Activated naive CD4-positive, alpha-beta T cell treated with anti-CD3 and anti-CD28 coated beads for 36 hours (primary cell): ENCODE data around the gene PRDM10. TPM values are rescaled to one million over a fixed set of nuclear protein-coding genes. Genes with fewer than 3 reads are reported as not detected.
A peak's percentile ranks its signal among the peaks of the same experiment; 100 is the strongest.
"Not testable (repeated sequence)": the region's sequence is repeated elsewhere in the genome, so short reads cannot be mapped to it uniquely, and the experiment has no call there.

ENCODE experiments used
- CTCF ChIA-PET: fragments of 350-600 bp; sonication (Branson Sonifier 250); formaldehyde crosslinking; loops from one replicate; lab custom pipeline; 2021; ENCODE audit warnings: antibody characterized with exemption; lab: Charles Lee
- DNase-seq: peaks from one replicate; pipeline ENCODE4 v3.0.0-alpha.2; 2020
- H3K27ac Mint-ChIP-seq: one replicate; pipeline ENCODE4 v1.8.0; 2021; ENCODE audit warnings: mild to moderate bottlenecking, mixed read lengths
- H3K27me3 Mint-ChIP-seq: one replicate; pipeline ENCODE4 v1.8.0; 2021; ENCODE audit warnings: low read depth, mixed read lengths
- H3K36me3 Mint-ChIP-seq: one replicate; pipeline ENCODE4 v1.8.0; 2021; ENCODE audit warnings: low read depth, mixed read lengths
- H3K4me1 Mint-ChIP-seq: one replicate; pipeline ENCODE4 v1.8.0; 2021; ENCODE audit warnings: low read depth, mixed read lengths
- H3K4me3 Mint-ChIP-seq: one replicate; pipeline ENCODE4 v1.8.0; 2021; ENCODE audit warnings: mild to moderate bottlenecking, moderate library complexity, mixed read lengths
- H3K9me3 Mint-ChIP-seq: one replicate; pipeline ENCODE4 v1.8.0; 2021; ENCODE audit warnings: mixed read lengths
- intact Hi-C: fragments of 100-400 bp; cut with micrococcal nuclease; formaldehyde crosslinking; loops from one replicate; pipeline ENCODE4 v1.15.1; 2023
- total RNA-seq, 2 experiments: library from RNA; stranded (reverse); gene quantifications; one replicate each; pipeline ENCODE4 v1.2.3, GENCODE V29; 2021

PRDM10 gene
- total RNA-seq, 2 experiments from 2014 or later: 19.3 to 24.3 TPM

DNA sequence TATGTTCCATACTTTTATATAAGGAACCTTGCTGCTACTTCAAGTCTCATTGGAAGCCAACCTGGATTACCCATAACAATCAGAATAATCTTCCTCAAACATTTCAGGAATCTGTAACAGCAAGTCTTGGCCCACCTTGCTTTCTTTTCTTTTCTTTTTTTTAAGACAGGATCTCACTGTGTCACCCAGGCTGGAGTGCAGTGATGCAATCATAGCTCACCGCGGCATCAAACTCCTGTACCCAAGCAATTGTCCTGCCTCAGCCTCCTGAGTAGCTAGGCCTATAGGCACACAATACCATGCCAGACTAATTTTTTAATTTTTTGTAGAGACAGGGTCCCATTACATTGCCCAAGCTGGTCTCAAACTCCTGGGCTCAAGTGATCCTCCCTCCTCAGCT, 29.3 kb upstream of the PRDM10 start:
- intact Hi-C loops: no loop called here
- DNase-seq: no peak
- Mint-ChIP-seq H3K4me1 (peaks cover 2% of the 10 kb centered on the region), H3K27ac (no peak overlapping the region), H3K4me3 (no peak overlapping the region), H3K36me3 (no peaks in the 10 kb centered on the region), H3K27me3 (no peaks in the 10 kb centered on the region), H3K9me3 (no peaks in the 10 kb centered on the region)
- CTCF ChIA-PET: interaction anchor here (0.6 kb wide), 1 partner anchor 66 kb away, joined by 3 read pairs; no protein-coding TSS in a partner anchor

DNA sequence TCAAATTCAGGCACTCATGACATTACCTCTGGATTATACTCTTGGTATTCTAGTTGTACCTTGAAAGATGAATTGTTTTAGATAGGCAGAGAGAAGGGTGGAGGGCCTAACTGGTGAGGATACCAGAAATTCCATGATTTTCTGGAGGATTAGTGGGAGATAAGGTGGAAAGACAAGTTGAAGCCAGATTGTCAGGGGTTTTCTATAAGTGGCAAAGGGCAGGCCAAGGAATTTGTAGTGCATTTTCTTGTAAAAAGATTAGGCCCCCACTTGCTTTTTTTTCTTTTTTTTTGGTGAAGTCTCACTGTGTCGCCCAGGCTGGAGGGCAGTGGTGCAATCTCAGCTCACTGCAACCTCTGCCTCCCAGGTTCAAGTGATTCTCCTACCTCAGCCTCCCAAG, 28.4 kb upstream of the PRDM10 start:
- intact Hi-C loops: no loop called here
- Mint-ChIP-seq H3K27me3 (no peaks in the 10 kb centered on the region), H3K4me3 (no peak overlapping the region), H3K36me3 (no peaks in the 10 kb centered on the region), H3K4me1 (peaks cover 2% of the 10 kb centered on the region), H3K27ac (no peak overlapping the region), H3K9me3 (no peaks in the 10 kb centered on the region)
- no peak for DNase-seq
- CTCF ChIA-PET: no interaction called here

DNA sequence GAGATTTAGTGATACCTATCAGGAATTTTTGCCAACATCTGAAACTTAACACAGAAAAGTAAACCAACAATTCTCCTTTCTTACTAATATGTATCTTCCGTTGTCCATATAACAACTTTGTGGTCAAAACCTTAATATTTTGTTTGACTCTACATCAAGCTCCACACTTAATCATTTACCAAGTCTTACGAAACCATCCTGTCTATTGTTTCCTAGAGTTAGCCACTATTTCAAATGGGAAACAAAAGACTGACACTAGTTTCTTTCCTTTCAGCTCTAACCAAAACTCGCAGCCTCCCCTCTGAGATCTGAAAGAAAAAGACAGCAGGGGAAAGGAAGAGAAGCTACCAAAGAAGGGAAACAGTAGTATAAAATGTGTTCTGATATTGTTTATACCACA, 26.5 kb upstream of the PRDM10 start:
- no peak overlapping the region for H3K4me3 Mint-ChIP-seq
- no peak overlapping the region for H3K27ac Mint-ChIP-seq
- H3K9me3 Mint-ChIP-seq: no peaks in the 10 kb centered on the region
- H3K27me3 Mint-ChIP-seq: no peaks in the 10 kb centered on the region
- H3K4me1 Mint-ChIP-seq: peaks cover 2% of the 10 kb centered on the region
- CTCF ChIA-PET: interaction anchor here (0.6 kb wide), 1 partner anchor 12 kb away, joined by 4 read pairs; no protein-coding TSS in a partner anchor
- H3K36me3 Mint-ChIP-seq: no peaks in the 10 kb centered on the region
- no peak for DNase-seq
- intact Hi-C loops: no loop called here

- DNase-seq: no peak
- intact Hi-C loops: no loop called here
- CTCF ChIA-PET: no interaction called here
Measured at GRCh38 chr11:130025371-130025770, 22.7 kb upstream of the PRDM10 start.

GRCh38 chr11:130024361-130024760, 21.7 kb upstream of the PRDM10 start:
- intact Hi-C loops: no loop called here
- Mint-ChIP-seq H3K9me3 (no peaks in the 10 kb centered on the region), H3K27me3 (no peaks in the 10 kb centered on the region), H3K4me3 (no peak overlapping the region), H3K27ac (no peak overlapping the region), H3K4me1 (peaks cover 1% of the 10 kb centered on the region), H3K36me3 (no peaks in the 10 kb centered on the region)
- DNase-seq: no peak
- CTCF ChIA-PET: interaction anchor here (0.7 kb wide), 1 partner anchor 35 kb away, joined by 3 read pairs; no protein-coding TSS in a partner anchor

More at GRCh38 chr11:130025371-130025770, 22.7 kb upstream of the PRDM10 start:
- no peaks in the 10 kb centered on the region for H3K36me3 Mint-ChIP-seq
- no peak overlapping the region for H3K27ac Mint-ChIP-seq
- H3K27me3 Mint-ChIP-seq: no peaks in the 10 kb centered on the region
- H3K9me3 Mint-ChIP-seq: no peaks in the 10 kb centered on the region
- H3K4me3 Mint-ChIP-seq: no peak overlapping the region
- peaks cover 2% of the 10 kb centered on the region for H3K4me1 Mint-ChIP-seq

DNA sequence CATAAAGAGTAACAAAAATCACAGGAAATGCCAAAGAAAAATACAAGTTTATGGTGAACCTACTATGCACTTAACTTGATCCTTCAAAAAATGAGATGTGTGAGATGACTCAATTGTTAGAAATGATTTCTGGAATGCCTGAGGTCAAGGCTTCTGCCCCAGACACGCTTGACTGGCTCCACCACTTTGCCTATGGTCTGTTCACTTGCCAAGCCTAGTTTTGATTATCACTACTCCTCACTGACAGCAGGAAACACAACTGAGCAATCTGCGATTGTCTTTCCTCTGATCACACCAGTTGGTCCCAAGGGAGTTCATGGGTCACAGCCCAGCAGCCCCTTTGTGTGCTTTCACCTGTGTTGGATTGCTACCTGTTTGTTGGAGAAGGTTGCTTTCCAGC, 20.6 kb upstream of the PRDM10 start:
- Mint-ChIP-seq H3K36me3 (no peaks in the 10 kb centered on the region), H3K27ac (no peak overlapping the region), H3K27me3 (no peaks in the 10 kb centered on the region), H3K4me1 (no peaks in the 10 kb centered on the region), H3K9me3 (no peaks in the 10 kb centered on the region), H3K4me3 (no peak overlapping the region)
- DNase-seq: no peak
- CTCF ChIA-PET: no interaction called here
- intact Hi-C loops: no loop called here

GRCh38 chr11:130022799-130023198, 20.2 kb upstream of the PRDM10 start:
- no peaks in the 10 kb centered on the region for H3K4me1 Mint-ChIP-seq
- CTCF ChIA-PET: no interaction called here

DNA sequence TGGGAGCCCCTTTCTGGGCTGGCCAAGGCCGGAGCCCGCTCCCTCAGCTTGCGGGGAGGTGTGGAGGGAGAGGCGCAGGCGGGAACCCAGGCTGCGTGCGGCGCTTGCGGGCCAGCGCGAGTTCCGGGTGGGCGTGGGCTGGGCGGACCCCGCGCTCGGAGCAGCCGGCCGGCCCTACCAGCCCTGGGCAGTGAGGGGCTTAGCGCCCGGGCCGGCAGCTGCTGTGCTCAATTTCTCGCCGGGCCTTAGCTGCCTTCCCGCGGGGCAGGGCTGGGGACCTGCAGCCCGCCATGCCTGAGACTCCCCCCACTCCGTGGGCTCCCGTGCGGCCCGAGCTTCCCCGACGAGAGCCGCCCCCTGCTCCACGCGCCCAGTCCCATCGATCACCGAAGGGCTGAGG, 19.0 kb upstream of the PRDM10 start:
- H3K9me3 Mint-ChIP-seq, H3K4me1 Mint-ChIP-seq, CTCF ChIA-PET, H3K36me3 Mint-ChIP-seq, intact Hi-C loops, H3K27ac Mint-ChIP-seq, H3K27me3 Mint-ChIP-seq, H3K4me3 Mint-ChIP-seq, DNase-seq: not testable (repeated sequence)

More at GRCh38 chr11:130022799-130023198, 20.2 kb upstream of the PRDM10 start:
- Mint-ChIP-seq H3K36me3 (no peaks in the 10 kb centered on the region), H3K27me3 (no peaks in the 10 kb centered on the region), H3K27ac (no peak overlapping the region), H3K4me3 (no peak overlapping the region), H3K9me3 (no peaks in the 10 kb centered on the region)
- DNase-seq: no peak
- intact Hi-C loops: no loop called here

- no peaks in the 10 kb centered on the region for H3K36me3 Mint-ChIP-seq
- no peaks in the 10 kb centered on the region for H3K4me1 Mint-ChIP-seq
- CTCF ChIA-PET: no interaction called here
- DNase-seq: no peak
- intact Hi-C loops: no loop called here
- H3K4me3 Mint-ChIP-seq: no peak overlapping the region
- no peak overlapping the region for H3K27ac Mint-ChIP-seq
- H3K9me3 Mint-ChIP-seq: peaks cover 7% of the 10 kb centered on the region
- no peaks in the 10 kb centered on the region for H3K27me3 Mint-ChIP-seq
Measured at GRCh38 chr11:130020323-130020722, 17.7 kb upstream of the PRDM10 start.

DNA sequence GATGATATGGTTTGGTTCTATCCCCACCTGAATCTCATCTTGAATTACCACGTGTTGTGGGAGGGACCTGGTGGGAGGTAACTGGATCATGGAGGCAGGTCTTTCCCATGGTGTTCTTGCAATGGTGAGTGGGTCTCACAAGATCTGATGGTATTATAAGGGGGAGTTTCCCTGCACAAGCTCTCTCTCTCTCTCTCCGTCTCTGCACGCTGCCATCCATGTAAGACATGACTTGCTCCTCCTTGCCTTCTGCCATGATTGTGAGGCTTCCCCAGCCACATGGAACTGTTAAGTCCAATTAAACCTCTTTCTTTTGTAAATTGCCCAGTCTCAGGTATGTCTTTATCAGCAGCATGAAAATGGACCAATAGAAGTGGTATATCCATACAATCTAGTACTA, 13.2 kb upstream of the PRDM10 start:
- H3K27me3 Mint-ChIP-seq, H3K4me1 Mint-ChIP-seq, DNase-seq, H3K27ac Mint-ChIP-seq, H3K4me3 Mint-ChIP-seq, H3K36me3 Mint-ChIP-seq, H3K9me3 Mint-ChIP-seq, CTCF ChIA-PET, intact Hi-C loops: not testable (repeated sequence)

GRCh38 chr11:130008326-130008725, 5.7 kb upstream of the PRDM10 start:
- Mint-ChIP-seq H3K27me3 (no peaks in the 10 kb centered on the region), H3K36me3 (no peaks in the 10 kb centered on the region), H3K27ac (no peak overlapping the region), H3K9me3 (no peaks in the 10 kb centered on the region), H3K4me3 (no peak overlapping the region), H3K4me1 (peaks cover 8% of the 10 kb centered on the region)
- CTCF ChIA-PET: no interaction called here
- intact Hi-C loops: loop anchor here (10.0 kb wide), 1 partner anchor 1274 kb away; no protein-coding TSS in a partner anchor
- DNase-seq: no peak

DNA sequence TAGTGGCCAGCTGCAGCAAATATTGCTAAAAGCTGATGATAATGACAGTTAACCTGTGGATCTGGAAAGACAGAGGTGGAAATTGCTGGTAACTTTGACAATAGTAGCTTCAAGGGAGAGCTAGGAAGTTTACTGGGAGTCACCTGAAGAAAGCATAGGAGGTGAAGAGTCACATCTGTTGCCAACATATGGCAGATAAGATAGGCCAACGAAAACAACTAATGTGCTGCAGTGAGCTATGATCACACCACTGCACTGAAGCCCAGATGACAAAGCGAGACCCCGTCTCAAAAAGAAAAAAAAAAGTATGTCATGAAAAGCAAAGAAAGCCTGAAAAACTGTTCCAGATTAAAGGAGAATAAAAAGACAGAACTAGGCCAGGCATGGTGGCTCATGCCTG, 4.3 kb upstream of the PRDM10 start:
- no peak for DNase-seq
- CTCF ChIA-PET: interaction anchor here (0.7 to 1.0 kb wide), 2 partner anchors 125 to 204 kb away, joined by 4 read pairs; no protein-coding TSS in a partner anchor
- intact Hi-C loops: loop anchor here (10.0 kb wide), 1 partner anchor 1272 kb away; no protein-coding TSS in a partner anchor
- no peaks in the 10 kb centered on the region for H3K36me3 Mint-ChIP-seq
- peaks cover 8% of the 10 kb centered on the region for H3K4me1 Mint-ChIP-seq
- H3K27ac Mint-ChIP-seq: no peak overlapping the region
- H3K4me3 Mint-ChIP-seq: no peak overlapping the region
- H3K9me3 Mint-ChIP-seq: no peaks in the 10 kb centered on the region
- H3K27me3 Mint-ChIP-seq: no peaks in the 10 kb centered on the region

DNA sequence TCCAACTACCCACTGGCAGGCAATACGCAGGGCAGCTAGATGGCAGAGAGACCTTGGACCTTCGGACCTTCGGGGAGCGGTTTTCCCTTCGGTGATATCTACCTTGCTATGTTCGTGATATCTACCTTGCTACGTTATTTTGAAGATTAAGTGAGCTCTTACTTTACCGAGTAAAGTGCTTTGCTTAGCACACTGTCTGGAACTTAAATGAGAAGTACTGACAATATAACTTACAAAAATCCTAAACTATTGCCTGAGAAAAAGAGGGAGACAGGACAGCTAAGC, 1.0 kb upstream of the PRDM10 start:
- H3K27ac Mint-ChIP-seq: peak overlapping the region; percentile 90
- intact Hi-C loops: loop anchor here (1.0 to 10.0 kb wide), 11 partner anchors 108 to 1951 kb away; partner anchors contain the start of genes NFRKB, SNX19 and TMEM45B
- H3K9me3 Mint-ChIP-seq: no peaks in the 10 kb centered on the region
- H3K36me3 Mint-ChIP-seq: no peaks in the 10 kb centered on the region
- peak overlapping the region; percentile 82 for H3K4me3 Mint-ChIP-seq
- H3K27me3 Mint-ChIP-seq: no peaks in the 10 kb centered on the region
- no peak for DNase-seq
- CTCF ChIA-PET: interaction anchor here (1.1 to 2.0 kb wide), 3 partner anchors 12 to 127 kb away, joined by 3 to 8 read pairs (median 6); no protein-coding TSS in a partner anchor
- H3K4me1 Mint-ChIP-seq: peaks cover 23% of the 10 kb centered on the region
